Measurements from ENCODE around the gene TRPM2.

Gene TRPM2

GRCh38 chr21:44448651-44449131 is 95.3 kb downstream of the TRPM2 start:
- DNase-seq = no peak

GRCh38 chr21:44449473-44450363 is 96.3 kb downstream of the TRPM2 start:
- no peak for DNase-seq

DNA sequence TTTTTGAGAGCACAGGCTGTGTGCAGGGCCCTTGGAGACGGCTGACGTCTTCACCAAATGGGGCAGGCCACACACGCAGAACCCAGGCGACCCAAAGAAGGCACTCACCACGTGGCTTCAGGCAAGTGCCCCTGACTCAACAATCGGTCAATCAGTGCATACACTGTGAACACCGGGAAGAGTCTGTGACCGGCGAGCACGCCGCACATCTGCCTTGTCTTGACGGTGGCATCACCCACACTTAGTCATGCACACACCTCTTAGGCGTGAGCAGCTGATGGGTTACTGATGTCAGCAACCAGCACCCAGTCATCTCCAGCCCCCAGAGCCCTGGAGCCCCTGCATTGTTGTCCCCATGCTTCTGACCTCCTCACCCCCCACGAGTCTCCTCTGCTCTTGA is 97.0 kb downstream of the TRPM2 start:
- DNase-seq = no peak

- DNase-seq = no peak
Measured at GRCh38 chr21:44450999-44451398, 97.6 kb downstream of the TRPM2 start.

DNA sequence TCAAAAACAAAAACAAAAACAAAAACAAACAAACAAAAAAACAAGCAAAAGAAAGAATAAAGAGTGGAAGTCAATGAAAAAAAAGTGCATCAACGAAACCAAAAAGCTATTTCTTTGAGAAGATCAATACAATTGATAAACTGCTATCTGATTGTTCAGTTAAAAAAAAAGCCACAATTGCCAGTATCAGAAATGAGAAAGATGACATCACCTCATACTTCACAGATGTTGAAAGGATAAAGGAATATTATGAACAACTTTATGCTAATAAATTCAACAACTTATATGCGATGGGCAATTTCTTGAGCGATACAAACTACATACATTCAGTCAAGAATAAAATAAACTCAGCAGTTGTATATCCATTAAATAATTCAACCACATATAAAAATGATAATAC is 99.7 kb downstream of the TRPM2 start:
- DNase-seq = no peak

DNA sequence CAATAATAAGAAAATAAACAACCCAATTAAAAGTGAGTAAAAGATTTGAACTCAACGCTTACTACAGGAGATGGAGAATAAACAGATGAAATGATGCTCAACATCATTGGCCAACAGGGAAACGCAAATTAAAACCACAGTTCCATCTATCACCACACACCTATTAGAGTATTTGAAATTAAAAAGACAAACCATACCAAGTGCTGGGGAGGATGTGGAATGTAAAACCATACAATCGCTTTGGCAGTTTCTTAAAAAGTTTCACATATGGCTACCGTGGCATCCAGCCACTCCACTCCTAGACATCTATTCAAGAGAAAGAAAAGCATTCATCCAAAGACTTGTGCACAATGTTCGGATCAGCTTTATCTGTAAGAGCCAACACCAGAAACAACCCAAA is 100.6 kb downstream of the TRPM2 start:
- no peak for DNase-seq

DNA sequence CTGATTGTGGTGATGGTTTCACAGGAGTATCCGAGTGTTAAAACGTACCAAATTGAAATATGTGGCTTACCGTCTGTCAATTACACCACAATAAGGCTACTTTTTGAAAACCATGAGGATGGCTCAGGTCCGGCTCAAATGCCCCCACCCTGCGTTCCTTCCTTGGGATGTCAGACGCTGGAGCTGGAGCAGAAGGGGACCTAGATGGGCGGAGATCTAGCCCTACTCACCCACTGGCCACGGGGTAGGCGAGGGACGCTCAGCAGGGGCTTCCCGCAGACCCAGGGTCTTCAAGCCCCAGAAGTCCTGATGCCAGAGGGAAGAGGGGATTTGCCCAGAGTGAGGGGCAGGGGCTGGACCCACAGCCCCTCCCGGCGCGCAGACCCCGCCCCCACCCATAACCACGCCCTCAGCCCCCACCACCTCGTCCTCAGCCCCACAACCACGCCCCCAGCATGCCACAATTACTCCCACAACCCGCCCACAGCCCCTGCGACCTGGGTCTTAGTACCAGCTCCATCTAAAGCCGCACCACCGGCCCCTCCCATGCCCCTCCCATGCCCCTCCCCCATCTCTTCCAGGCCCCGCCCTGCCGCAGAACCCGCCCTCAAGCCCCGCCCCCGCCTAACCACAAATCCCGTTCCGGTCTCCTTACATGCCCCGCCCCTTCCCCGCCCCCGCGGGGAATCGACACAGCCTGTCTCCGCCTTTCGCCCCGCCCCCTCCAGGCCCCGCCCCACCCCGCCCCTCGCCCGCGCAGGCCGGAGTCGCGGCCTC is 101.5 kb downstream of the TRPM2 start, which contains the start of gene LRRC3:
TSS of gene LRRC3 (plus strand) at position 764 of the 777 bp plus-strand sequence. CDS start 1,135 bp downstream, outside the sequence.
- DNase-seq = peak; percentile 92

GRCh38 chr21:44455524-44456213 is 102.2 kb downstream of the TRPM2 start:
- no peak for DNase-seq

DNA sequence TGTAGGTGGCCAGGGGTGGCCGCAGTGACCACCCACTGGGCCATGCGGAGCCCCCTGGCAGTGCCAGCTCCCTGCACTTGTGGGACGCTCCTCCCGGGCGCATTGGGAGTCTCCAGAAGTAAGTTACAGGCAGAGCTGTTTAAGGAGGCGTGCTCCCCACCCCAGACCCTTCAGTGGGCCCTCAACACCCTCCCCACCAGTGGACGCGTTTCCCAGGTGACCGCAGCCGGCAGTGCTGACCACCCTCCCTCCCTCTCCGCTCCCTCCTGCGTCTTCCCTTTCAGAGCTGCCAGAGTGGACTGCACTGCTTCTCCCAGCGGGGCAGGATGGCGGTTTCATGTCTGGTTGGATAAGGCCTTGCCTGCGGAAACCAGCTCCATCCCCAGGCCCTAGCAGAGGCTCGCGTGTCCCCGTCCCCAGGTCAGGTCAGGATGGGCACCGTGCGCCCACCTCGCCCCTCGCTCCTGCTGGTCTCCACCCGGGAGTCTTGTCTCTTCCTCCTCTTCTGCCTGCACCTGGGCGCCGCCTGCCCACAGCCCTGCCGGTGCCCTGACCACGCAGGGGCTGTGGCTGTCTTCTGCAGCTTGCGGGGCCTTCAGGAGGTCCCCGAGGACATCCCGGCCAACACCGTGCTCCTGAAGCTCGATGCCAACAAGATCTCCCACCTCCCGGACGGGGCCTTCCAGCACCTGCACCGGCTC is 102.9 kb downstream of the TRPM2 start:
- no peak for DNase-seq

GRCh38 chr21:44456915-44457736 is 103.7 kb downstream of the TRPM2 start:
- DNase-seq = no peak

DNA sequence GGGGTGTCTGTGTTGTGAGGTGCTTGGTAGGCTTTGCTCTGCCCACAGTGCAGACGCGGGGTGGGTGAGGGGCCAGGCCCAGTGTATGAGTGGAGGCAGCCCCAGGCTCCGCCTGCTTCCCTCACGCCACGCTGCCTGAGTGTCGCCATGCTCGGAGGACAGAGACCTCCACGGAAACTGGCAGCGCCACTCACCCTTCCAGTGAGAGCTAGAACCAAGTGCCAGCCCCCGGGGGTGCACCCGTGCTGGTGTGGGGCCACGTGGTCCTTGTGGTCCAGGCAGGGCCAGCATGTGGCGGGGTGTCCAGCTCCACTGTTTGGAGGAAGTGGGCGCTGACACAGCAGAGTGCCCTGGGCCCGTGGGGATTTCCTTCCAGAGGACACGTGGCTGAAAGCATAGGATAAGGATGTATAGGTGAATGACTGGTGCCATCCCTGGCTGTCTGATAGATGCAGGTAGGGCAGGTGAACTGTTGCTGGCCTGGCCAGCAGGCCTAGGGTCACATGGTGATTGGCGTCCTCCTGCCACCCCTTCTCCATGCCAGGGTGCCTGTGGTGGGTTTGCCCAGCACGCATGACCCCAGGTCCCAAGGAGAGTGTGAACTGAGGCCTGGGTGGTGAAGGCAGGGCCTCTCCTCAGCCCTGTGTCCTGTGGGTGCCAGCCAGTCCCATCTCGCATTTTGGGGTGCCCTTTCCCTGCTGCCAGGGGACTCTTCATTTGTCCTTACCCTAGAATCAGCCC is 105.7 kb downstream of the TRPM2 start:
- no peak for DNase-seq

- no peak for DNase-seq
Measured at GRCh38 chr21:44459712-44460440, 106.5 kb downstream of the TRPM2 start.

GRCh38 chr21:44460441-44460755 is 107.0 kb downstream of the TRPM2 start:
- DNase-seq = no peak

DNA sequence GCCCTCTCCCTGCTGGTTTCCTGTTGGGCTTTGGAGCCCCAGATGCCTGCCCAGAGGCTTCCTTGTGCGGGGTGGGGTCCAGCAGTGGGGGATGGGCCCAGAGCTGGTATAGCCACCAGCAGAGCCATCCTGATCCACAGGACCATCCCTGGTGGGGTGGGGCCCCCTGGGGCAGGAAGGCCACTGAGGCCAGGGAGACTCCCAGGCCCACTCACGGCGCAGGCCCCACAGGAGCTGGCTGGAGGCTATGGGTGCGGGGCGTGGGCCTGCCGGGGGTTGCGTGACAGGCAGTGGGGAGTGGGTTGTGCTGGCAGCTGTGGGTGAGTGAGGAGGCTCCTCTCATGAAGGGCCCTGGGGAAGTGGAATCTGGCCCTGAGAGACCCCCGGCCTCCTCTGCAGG is 107.6 kb downstream of the TRPM2 start:
- no peak for DNase-seq

DNA sequence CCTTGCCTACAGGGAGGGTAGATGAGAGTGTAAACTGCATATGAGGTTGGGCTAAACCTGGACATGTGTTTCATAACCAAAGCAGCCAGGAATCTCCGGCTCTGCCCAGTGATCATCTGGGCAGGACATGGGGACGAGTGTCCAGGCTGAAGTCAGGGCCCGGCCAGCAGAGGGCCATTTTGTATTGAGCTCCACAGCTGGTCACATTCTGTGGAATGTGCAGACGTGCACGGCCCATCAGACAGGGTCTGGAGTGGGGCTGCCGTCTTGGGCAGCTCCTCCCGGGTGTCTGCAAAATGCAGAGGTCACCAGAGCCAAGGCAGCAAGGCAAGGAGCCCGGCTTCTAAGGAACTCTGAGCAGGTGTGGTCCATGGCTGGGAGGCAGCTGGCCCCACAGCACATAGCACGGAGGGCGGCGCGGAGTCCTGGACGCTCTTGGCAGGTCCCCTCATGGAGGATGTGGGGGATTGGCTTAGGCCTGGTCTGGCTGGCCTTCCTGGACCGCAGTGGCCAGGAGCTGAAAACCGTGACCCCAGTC is 108.1 kb downstream of the TRPM2 start:
- no peak for DNase-seq

DNA sequence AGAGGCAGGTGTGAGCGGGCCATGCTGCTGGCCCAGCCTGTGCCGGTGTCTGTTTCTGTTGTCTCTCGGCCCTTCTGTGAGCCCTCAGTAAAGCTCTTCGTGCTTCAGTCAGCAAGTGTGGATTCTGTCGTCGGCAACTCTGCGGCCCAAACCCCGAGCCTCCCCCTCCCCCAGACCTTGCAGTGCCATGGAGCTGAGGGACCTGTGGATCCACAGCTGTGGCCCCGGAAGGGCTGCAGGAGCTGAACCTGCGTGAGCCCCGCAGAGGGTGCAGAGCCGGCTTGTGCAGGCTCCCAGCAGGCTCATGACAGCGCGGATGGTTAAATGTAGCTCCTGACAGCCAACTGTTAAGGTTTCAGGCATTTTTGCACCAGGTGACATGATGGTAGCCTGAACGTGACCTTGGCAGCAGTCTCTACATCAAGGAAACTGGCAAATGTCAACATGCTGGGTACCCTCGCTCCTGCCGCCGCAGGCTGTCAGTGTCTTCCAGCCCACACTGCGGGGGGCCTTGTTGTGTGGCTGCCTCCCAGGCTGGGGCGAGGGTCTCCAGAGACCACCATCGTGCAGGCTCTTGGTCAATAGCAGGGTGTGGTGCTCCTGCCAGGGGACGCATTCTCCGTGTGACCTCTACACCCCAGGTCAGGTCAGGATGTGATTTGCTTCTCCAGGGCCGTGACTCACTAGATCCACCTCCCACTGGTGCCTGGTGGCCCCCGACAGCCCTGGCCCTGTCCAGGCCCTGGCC is 108.8 kb downstream of the TRPM2 start:
- DNase-seq = no peak

- DNase-seq = no peak
Measured at GRCh38 chr21:44462834-44463200, 109.4 kb downstream of the TRPM2 start.

DNA sequence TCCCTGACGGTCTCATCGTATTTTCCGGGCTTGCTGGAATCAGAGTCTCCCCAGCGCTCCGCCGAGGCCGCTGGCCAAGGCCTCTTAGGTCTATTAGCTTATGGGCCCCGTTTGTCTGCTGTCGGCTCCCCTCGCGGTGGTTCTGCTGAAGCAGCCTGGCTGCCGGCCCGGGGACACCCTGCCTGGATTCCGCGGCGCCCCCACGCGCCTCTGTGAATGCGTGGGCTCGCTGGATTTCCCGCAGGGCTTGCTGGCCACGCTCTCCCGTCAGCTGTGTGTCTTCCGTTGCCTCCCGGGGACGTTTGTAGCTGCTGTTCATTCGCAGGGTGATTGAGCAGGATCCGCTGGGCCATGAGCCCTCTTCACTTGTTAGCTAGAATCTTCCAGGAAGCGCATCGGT is 110.3 kb downstream of the TRPM2 start:
- DNase-seq = no peak

DNA sequence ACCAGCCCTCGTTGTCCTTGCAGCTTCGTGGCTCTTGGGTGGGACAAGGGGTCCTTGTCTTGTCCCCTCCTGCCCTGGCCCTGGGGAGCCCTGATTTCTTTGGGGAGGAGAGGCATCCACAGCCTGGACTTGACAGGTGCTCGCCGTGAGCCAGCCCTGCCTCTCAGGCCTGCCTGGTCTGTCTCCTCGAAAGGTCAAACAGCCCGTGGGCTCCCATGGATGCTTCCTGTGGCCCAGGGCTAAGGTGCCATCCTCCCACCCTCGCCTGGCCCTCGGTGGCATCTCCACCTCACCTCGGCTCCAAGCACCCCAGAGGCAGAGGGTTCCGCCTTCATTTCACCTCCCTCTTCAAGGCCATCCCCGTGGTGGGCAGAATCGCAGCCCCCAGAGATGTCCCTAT is 110.9 kb downstream of the TRPM2 start:
- no peak for DNase-seq
